ENCODE measurements around the gene SPRR2A.
"Not testable (repeated sequence)": the region's sequence is repeated elsewhere in the genome, so short reads cannot be mapped to it uniquely, and the experiment has no call there.

Gene SPRR2A

GRCh38 chr1:153024413-153024812 is 32.9 kb downstream of the SPRR2A start:
- DNase-seq, result no peak

- DNase-seq, result no peak
Measured at GRCh38 chr1:153023109-153023508, 34.2 kb downstream of the SPRR2A start.

DNA sequence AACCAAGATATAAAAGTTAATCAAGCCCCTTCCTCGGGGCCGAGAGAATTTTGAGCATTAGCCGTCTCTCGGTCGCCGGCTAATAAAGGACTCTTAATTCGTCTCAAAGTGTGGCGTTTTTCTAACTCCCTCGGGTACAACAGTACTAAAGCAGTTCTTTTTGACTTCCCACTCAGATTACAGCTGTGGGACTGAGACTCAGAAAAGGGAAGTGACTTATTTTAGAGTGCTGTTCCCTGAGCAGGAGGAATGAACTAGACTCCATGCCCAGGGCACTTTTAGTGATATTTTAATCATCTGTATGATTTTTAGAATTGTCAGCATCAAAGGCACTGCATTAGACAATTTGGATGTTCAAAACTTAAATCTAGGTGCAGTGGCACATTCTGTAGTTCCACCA is 35.0 kb downstream of the SPRR2A start:
- DNase-seq, result not testable (repeated sequence)

DNA sequence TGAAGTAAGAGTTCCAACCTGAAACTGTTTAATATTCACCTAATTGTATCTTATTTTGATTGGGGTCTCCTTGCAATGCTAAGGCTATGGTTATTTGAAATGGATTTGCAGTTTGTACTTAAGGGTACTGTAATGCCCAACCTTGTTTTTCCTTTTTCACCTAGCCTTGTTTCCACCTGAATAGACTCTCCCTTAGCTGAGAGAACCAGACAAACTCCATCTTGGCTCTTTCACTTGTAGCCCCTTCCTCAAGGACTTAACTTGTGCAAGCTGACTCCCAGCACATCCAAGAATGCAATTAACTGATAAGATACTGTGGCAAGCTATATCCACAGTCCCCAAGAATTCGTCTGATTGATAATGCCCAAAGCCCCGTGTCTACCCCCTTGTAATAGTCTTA is 35.5 kb downstream of the SPRR2A start:
- not testable (repeated sequence) for DNase-seq

DNA sequence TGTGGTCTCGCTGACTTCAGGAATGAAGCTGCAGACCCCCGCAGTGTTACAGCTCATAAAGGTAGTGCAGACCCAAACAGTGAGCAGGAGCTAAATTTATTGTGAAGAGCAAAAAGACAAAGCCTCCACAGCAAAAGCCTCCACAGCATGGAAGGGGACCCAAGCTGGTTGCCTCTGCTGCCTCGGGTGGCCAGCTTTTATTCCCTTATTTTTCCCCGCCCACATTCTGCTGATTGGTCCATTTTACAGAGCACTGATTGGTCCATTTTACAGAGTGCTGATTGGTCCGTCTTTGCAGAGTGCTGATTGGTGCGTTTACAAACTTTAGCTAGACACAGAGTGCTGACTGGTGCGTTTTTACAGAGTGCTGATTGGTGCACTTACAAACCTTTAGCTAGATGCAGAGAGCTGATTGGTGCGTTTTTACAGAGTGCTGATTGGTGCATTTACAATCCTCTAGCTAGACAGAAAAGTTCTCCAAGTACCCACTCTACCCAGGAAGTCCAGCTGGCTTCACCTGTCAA is 46.0 kb downstream of the SPRR2A start:
- not testable (repeated sequence) for DNase-seq

Measured in DMS79 (cell line).